SK-N-MC (cell line): ENCODE measurements around the gene JAG1.
A peak's percentile ranks its signal among the peaks of the same experiment; 100 is the strongest.
"Not testable (repeated sequence)": the region's sequence is repeated elsewhere in the genome, so short reads cannot be mapped to it uniquely, and the experiment has no call there.

Experiments used
- DNase-seq: peaks from one replicate; pipeline ENCODE4 v3.0.0-alpha.2; 2011; ENCODE audit warnings: low read depth, low spot score
- H3K27ac ChIP-seq: fragments of 200-600 bp; sonication (generic); 2 replicates; pipeline ENCODE4 v1.5.1; 2016; ENCODE audit warnings: mixed run types
- H3K36me3 ChIP-seq: fragments of 200-600 bp; sonication (generic); 2 replicates; pipeline ENCODE4 v1.6.1; 2017; ENCODE audit warnings: antibody characterized with exemption, low read length, mixed read lengths; ENCODE audit not compliant: insufficient read depth
- H3K4me3 ChIP-seq: fragments of 200-600 bp; sonication (generic); 2 replicates; pipeline ENCODE4 v1.5.1; 2016
- H3K9ac ChIP-seq: fragments of 200-600 bp; sonication (generic); 2 replicates; pipeline ENCODE4 v1.8.0; 2017; ENCODE audit warnings: mixed run types, mixed read lengths; ENCODE audit not compliant: insufficient read length
- H3K9me3 ChIP-seq: fragments of 200-600 bp; sonication (generic); 2 replicates; pipeline ENCODE4 v1.6.1; 2017; ENCODE audit warnings: low read depth, mild to moderate bottlenecking, antibody characterized with exemption, low read length, moderate library complexity, mixed read lengths
- EZH2 ChIP-seq: fragments of 200-600 bp; sonication (generic); IDR thresholded peaks from one replicate; pipeline ENCODE4 v1.6.1; 2017; ENCODE audit warnings: antibody characterized with exemption
- FOXP2 ChIP-seq: optimal IDR thresholded peaks from 2 replicates; pipeline ENCODE3; 2011; ENCODE audit warnings: mild to moderate bottlenecking, moderate library complexity; ENCODE audit not compliant: insufficient read depth; ENCODE audit errors: extremely low read length, control extremely low read depth
- POLR2AphosphoS5 ChIP-seq: IDR thresholded peaks from 2 replicates; pipeline ENCODE4 v1.6.1; 2012; ENCODE audit warnings: mild to moderate bottlenecking, low read depth, low read length, borderline replicate concordance

JAG1 gene

GRCh38 chr20:10621149-10621548 lies 52.6 kb downstream of the JAG1 start:
- no peaks in the 10 kb centered on the region for H3K36me3 ChIP-seq
- H3K4me3 ChIP-seq: no peak overlapping the region
- TF ChIP-seq EZH2: no peak
- TF ChIP-seq FOXP2: no peak
- no peak for TF ChIP-seq POLR2AphosphoS5
- no peak overlapping the region for H3K27ac ChIP-seq
- no peaks in the 10 kb centered on the region for H3K9me3 ChIP-seq
- DNase-seq: no peak
- H3K9ac ChIP-seq: no peak overlapping the region

- TF ChIP-seq EZH2: no peak
- no peak; the same call in 1 of the 2 replicates for TF ChIP-seq POLR2AphosphoS5
- no peak for TF ChIP-seq FOXP2
- Histone ChIP-seq H3K36me3 (no peaks in the 10 kb centered on the region), H3K27ac (peak overlapping the region; percentile 96), H3K9ac (peak overlapping the region; percentile 73), H3K4me3 (peak overlapping the region; percentile 63), H3K9me3 (no peaks in the 10 kb centered on the region)
- peak; percentile 87 for DNase-seq
Observed at GRCh38 chr20:10619427-10619826, 54.4 kb downstream of the JAG1 start.

- Histone ChIP-seq H3K27ac (peak overlapping the region; percentile 96), H3K9ac (peak overlapping the region; percentile 35), H3K4me3 (peak overlapping the region; percentile 63), H3K36me3 (no peaks in the 10 kb centered on the region), H3K9me3 (no peaks in the 10 kb centered on the region)
- DNase-seq: no peak
- no peak for TF ChIP-seq EZH2
- TF ChIP-seq POLR2AphosphoS5: no peak; the same call in 1 of the 2 replicates
- TF ChIP-seq FOXP2: no peak
Observed at GRCh38 chr20:10618611-10619245, 55.1 kb downstream of the JAG1 start.

GRCh38 chr20:10617549-10618133 lies 56.2 kb downstream of the JAG1 start:
- H3K9ac ChIP-seq, H3K36me3 ChIP-seq, H3K4me3 ChIP-seq, DNase-seq, H3K9me3 ChIP-seq, H3K27ac ChIP-seq: not testable (repeated sequence)

- no peak for TF ChIP-seq POLR2AphosphoS5
- TF ChIP-seq FOXP2: no peak
- no peak for TF ChIP-seq EZH2
Observed at GRCh38 chr20:10616212-10616611, 57.6 kb downstream of the JAG1 start.

GRCh38 chr20:10613911-10614310 lies 59.9 kb downstream of the JAG1 start:
- TF ChIP-seq FOXP2: no peak
- no peak overlapping the region for H3K4me3 ChIP-seq
- no peak for DNase-seq
- H3K9ac ChIP-seq: no peak overlapping the region
- no peak overlapping the region for H3K27ac ChIP-seq
- H3K9me3 ChIP-seq: no peaks in the 10 kb centered on the region
- H3K36me3 ChIP-seq: no peaks in the 10 kb centered on the region

More at GRCh38 chr20:10616212-10616611, 57.6 kb downstream of the JAG1 start:
- H3K9me3 ChIP-seq: no peaks in the 10 kb centered on the region
- H3K27ac ChIP-seq: no peak overlapping the region
- no peak for DNase-seq
- no peak overlapping the region for H3K9ac ChIP-seq
- H3K4me3 ChIP-seq: no peak overlapping the region
- no peaks in the 10 kb centered on the region for H3K36me3 ChIP-seq

GRCh38 chr20:10613426-10613825 lies 60.4 kb downstream of the JAG1 start:
- DNase-seq, H3K4me3 ChIP-seq, H3K36me3 ChIP-seq, H3K9ac ChIP-seq, H3K27ac ChIP-seq, H3K9me3 ChIP-seq: not testable (repeated sequence)

- no peak overlapping the region for H3K27ac ChIP-seq
- no peak overlapping the region for H3K9ac ChIP-seq
- no peak for DNase-seq
- no peaks in the 10 kb centered on the region for H3K36me3 ChIP-seq
- no peak overlapping the region for H3K4me3 ChIP-seq
- no peaks in the 10 kb centered on the region for H3K9me3 ChIP-seq
- TF ChIP-seq FOXP2 (no peak), POLR2AphosphoS5 (no peak), EZH2 (no peak)
Observed at GRCh38 chr20:10611357-10611756, 62.4 kb downstream of the JAG1 start.

- no peak for DNase-seq
- Histone ChIP-seq H3K36me3 (no peaks in the 10 kb centered on the region), H3K9me3 (no peaks in the 10 kb centered on the region), H3K9ac (no peak overlapping the region), H3K4me3 (no peak overlapping the region), H3K27ac (no peak overlapping the region)
- TF ChIP-seq FOXP2 (no peak), POLR2AphosphoS5 (no peak), EZH2 (no peak)
Observed at GRCh38 chr20:10610251-10610650, 63.5 kb downstream of the JAG1 start.
